SH-SY5Y (cell line): ENCODE data around the gene RABL6.

ENCODE experiments used
- GATA2 ChIP-seq: IDR thresholded peaks from 2 replicates; pipeline ENCODE4 v1.6.1; 2011; ENCODE audit warnings: mild to moderate bottlenecking, low read depth, low read length
- GATA3 ChIP-seq: IDR thresholded peaks from 2 replicates; pipeline ENCODE4 v1.6.1; 2011; ENCODE audit warnings: low read depth, mild to moderate bottlenecking, low read length, moderate library complexity

DNA sequence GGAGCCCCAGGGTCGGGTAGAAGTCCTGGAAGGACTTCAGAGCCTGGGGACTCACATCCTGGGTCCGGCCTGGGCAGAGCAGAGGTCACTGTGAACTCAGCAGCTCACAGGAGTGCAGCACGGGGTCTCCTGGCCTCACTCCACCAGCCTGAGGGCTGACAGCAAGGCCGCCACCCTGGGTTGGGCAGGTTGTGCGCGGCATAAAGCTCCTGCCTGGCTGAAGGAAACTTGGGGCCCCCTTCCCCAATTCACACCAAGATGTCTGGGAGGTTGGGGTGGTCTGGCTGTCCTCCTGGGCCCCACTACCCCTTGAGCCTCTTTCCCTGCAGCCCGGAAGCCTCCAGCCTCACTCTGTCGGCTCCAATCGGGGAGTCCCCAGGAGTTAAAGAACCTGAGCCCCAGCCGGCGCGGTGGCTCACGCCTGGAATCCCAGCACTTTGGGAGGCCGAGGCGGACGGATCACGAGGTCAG lies 45.5 kb upstream of the RABL6 start:
- TF ChIP-seq GATA3 (no peak), GATA2 (no peak)
